ENCODE results near the gene CLPTM1.
A peak's percentile ranks its signal among the peaks of the same experiment; 100 is the strongest.
"Not testable (repeated sequence)": the region's sequence is repeated elsewhere in the genome, so short reads cannot be mapped to it uniquely, and the experiment has no call there.

Gene CLPTM1

GRCh38 chr19:44924243-44924725 is 30.9 kb upstream of the CLPTM1 start:
- peak overlapping the region; percentile 49 to 59 for H2BK12ac ChIP-seq (ENCODE audit: low read length in 2 of 2)
- no peak overlapping the region for H2BK5ac ChIP-seq (ENCODE audit: low read depth, low read length, poor library complexity, severe bottlenecking)
- no peak for DNase-seq
- H3K79me1 ChIP-seq (replicated peaks; ENCODE audit: low read length, poor library complexity, severe bottlenecking), result no peaks in the 10 kb centered on the region
- no peak overlapping the region for H2BK120ac ChIP-seq (ENCODE audit: low read depth, low read length)
- H3K4me2 ChIP-seq (ENCODE audit: low read length, poor library complexity, severe bottlenecking), result no peak overlapping the region
- peak overlapping the region; percentile 52 for H4K91ac ChIP-seq (ENCODE audit: low read length)
- peaks cover 7% of the 10 kb centered on the region for H3K4me1 ChIP-seq (ENCODE audit: control insufficient read depth, insufficient read depth, low read depth, low read length)
- H3K27me3 ChIP-seq (ENCODE audit: control insufficient read depth in 1 of 2, insufficient read depth in 1 of 2, low read length in 2 of 2), result no peaks in the 10 kb centered on the region
- H2AFZ ChIP-seq (ENCODE audit: low read depth, low read length), result no peak overlapping the region
- H3K14ac ChIP-seq (ENCODE audit: low read length in 2 of 2), result no peak overlapping the region
- no peak overlapping the region for H3K27ac ChIP-seq (ENCODE audit: low read length, poor library complexity, severe bottlenecking)
- no peaks in the 10 kb centered on the region for H3K36me3 ChIP-seq (ENCODE audit: control insufficient read depth in 1 of 2, insufficient read depth in 2 of 2, low read depth in 1 of 2, low read length in 2 of 2)
- H2AK5ac ChIP-seq (ENCODE audit: low read length, severe bottlenecking), result no peak overlapping the region
- peak overlapping the region; percentile 26 for H2BK15ac ChIP-seq (ENCODE audit: low read depth, poor library complexity, severe bottlenecking)
- H3K4me3 ChIP-seq (ENCODE audit: insufficient read depth in 1 of 2, low read depth in 1 of 2, low read length in 2 of 2), result no peak overlapping the region
- no peak overlapping the region for H3K23ac ChIP-seq (ENCODE audit: low read length in 2 of 2)
- peak overlapping the region in 1 of 2 experiments; percentile 34 for H3K18ac ChIP-seq (ENCODE audit: low read depth in 1 of 2, low read length in 2 of 2)
- 90% methylated on average over 7 of the region's 8 CpGs for WGBS
- H4K8ac ChIP-seq (ENCODE audit: low read length), result peak overlapping the region; percentile 45
- H3K9ac ChIP-seq (ENCODE audit: low read length), result peak overlapping the region; percentile 39
- no peaks in the 10 kb centered on the region for H3K9me3 ChIP-seq (ENCODE audit: control insufficient read depth, low read length)
- H3K4ac ChIP-seq (ENCODE audit: low read depth in 1 of 2, low read length in 2 of 2), result peak overlapping the region in 1 of 2 experiments; percentile 80

- no peaks in the 10 kb centered on the region for H3K36me3 ChIP-seq (ENCODE audit: control insufficient read depth in 1 of 2, insufficient read depth in 2 of 2, low read depth in 1 of 2, low read length in 2 of 2)
- H3K14ac ChIP-seq (ENCODE audit: low read length in 2 of 2), result no peak overlapping the region
- H3K4me3 ChIP-seq (ENCODE audit: insufficient read depth in 1 of 2, low read depth in 1 of 2, low read length in 2 of 2), result no peak overlapping the region
- no peak overlapping the region for H3K4me2 ChIP-seq (ENCODE audit: low read length, poor library complexity, severe bottlenecking)
- no peak overlapping the region for H3K23ac ChIP-seq (ENCODE audit: low read length in 2 of 2)
- WGBS, result 71% methylated on average over 8 of the region's 8 CpGs
- peak overlapping the region; percentile 15 for H2BK120ac ChIP-seq (ENCODE audit: low read depth, low read length)
- H3K18ac ChIP-seq (ENCODE audit: low read depth in 1 of 2, low read length in 2 of 2), result peak overlapping the region in 1 of 2 experiments; percentile 59
- no peaks in the 10 kb centered on the region for H3K9me3 ChIP-seq (ENCODE audit: control insufficient read depth, low read length)
- H3K27me3 ChIP-seq (ENCODE audit: control insufficient read depth in 1 of 2, insufficient read depth in 1 of 2, low read length in 2 of 2), result no peaks in the 10 kb centered on the region
- peak overlapping the region; percentile 27 to 77 for H2BK12ac ChIP-seq (ENCODE audit: low read length in 2 of 2)
- H3K79me1 ChIP-seq (replicated peaks; ENCODE audit: low read length, poor library complexity, severe bottlenecking), result no peaks in the 10 kb centered on the region
- H3K4me1 ChIP-seq (ENCODE audit: control insufficient read depth, insufficient read depth, low read depth, low read length), result peaks cover 7% of the 10 kb centered on the region
- no peak overlapping the region for H2AK5ac ChIP-seq (ENCODE audit: low read length, severe bottlenecking)
- peak overlapping the region; percentile 49 for H4K8ac ChIP-seq (ENCODE audit: low read length)
- H2BK5ac ChIP-seq (ENCODE audit: low read depth, low read length, poor library complexity, severe bottlenecking), result no peak overlapping the region
- no peak overlapping the region for H3K27ac ChIP-seq (ENCODE audit: low read length, poor library complexity, severe bottlenecking)
- H4K91ac ChIP-seq (ENCODE audit: low read length), result peak overlapping the region; percentile 90
- no peak overlapping the region for H2AFZ ChIP-seq (ENCODE audit: low read depth, low read length)
- peak overlapping the region in 1 of 2 experiments; percentile 66 for H3K4ac ChIP-seq (ENCODE audit: low read depth in 1 of 2, low read length in 2 of 2)
- peak overlapping the region; percentile 34 for H3K9ac ChIP-seq (ENCODE audit: low read length)
- DNase-seq, result peak; percentile 81
- peak overlapping the region; percentile 3 for H2BK15ac ChIP-seq (ENCODE audit: low read depth, poor library complexity, severe bottlenecking)
Observed at GRCh38 chr19:44925114-44925891, 29.9 kb upstream of the CLPTM1 start.

- Histone ChIP-seq H2AFZ (ENCODE audit: low read depth, low read length) (peak overlapping the region; percentile 73), H4K8ac (ENCODE audit: low read length) (peak overlapping the region; percentile 7), H2BK12ac (ENCODE audit: low read length in 2 of 2) (peak overlapping the region; percentile 42 to 83), H3K4ac (ENCODE audit: low read depth in 1 of 2, low read length in 2 of 2) (peak overlapping the region in 1 of 2 experiments; percentile 17), H3K14ac (ENCODE audit: low read length in 2 of 2) (peak overlapping the region in 1 of 2 experiments; percentile 71), H3K4me3 (ENCODE audit: insufficient read depth in 1 of 2, low read depth in 1 of 2, low read length in 2 of 2) (peak overlapping the region in 1 of 2 experiments; percentile 24), H3K9ac (ENCODE audit: low read length) (peak overlapping the region; percentile 43), H3K4me2 (ENCODE audit: low read length, poor library complexity, severe bottlenecking) (peak overlapping the region; percentile 60), H4K91ac (ENCODE audit: low read length) (peak overlapping the region; percentile 81)
- not testable (repeated sequence) for H3K27me3 ChIP-seq (ENCODE audit: control insufficient read depth in 1 of 2, insufficient read depth in 1 of 2, low read length in 2 of 2); H2BK5ac ChIP-seq (ENCODE audit: low read depth, low read length, poor library complexity, severe bottlenecking); H3K9me3 ChIP-seq (ENCODE audit: control insufficient read depth, low read length); H3K36me3 ChIP-seq (ENCODE audit: control insufficient read depth in 1 of 2, insufficient read depth in 2 of 2, low read depth in 1 of 2, low read length in 2 of 2); DNase-seq; H2AK5ac ChIP-seq (ENCODE audit: low read length, severe bottlenecking); H3K23ac ChIP-seq (ENCODE audit: low read length in 2 of 2); H2BK120ac ChIP-seq (ENCODE audit: low read depth, low read length); H3K18ac ChIP-seq (ENCODE audit: low read depth in 1 of 2, low read length in 2 of 2); H3K79me1 ChIP-seq (replicated peaks; ENCODE audit: low read length, poor library complexity, severe bottlenecking); H3K27ac ChIP-seq (ENCODE audit: low read length, poor library complexity, severe bottlenecking); H3K4me1 ChIP-seq (ENCODE audit: control insufficient read depth, insufficient read depth, low read depth, low read length); H2BK15ac ChIP-seq (ENCODE audit: low read depth, poor library complexity, severe bottlenecking)
- 72% methylated on average over 14 of the region's 19 CpGs for WGBS
Observed at GRCh38 chr19:44926245-44927077, 28.7 kb upstream of the CLPTM1 start.

- peaks cover 7% of the 10 kb centered on the region for H3K4me1 ChIP-seq (ENCODE audit: control insufficient read depth, insufficient read depth, low read depth, low read length)
- WGBS, result 79% methylated on average over 5 of the region's 5 CpGs
- peak; percentile 45 for DNase-seq
Observed at GRCh38 chr19:44927746-44928145, 27.4 kb upstream of the CLPTM1 start.

More at GRCh38 chr19:44927746-44928145, 27.4 kb upstream of the CLPTM1 start:
- H3K18ac ChIP-seq (ENCODE audit: low read depth in 1 of 2, low read length in 2 of 2), result no peak overlapping the region
- no peak overlapping the region for H2AK5ac ChIP-seq (ENCODE audit: low read length, severe bottlenecking)
- no peak overlapping the region for H4K91ac ChIP-seq (ENCODE audit: low read length)
- H3K9ac ChIP-seq (ENCODE audit: low read length), result no peak overlapping the region
- no peak overlapping the region for H2BK5ac ChIP-seq (ENCODE audit: low read depth, low read length, poor library complexity, severe bottlenecking)
- H4K8ac ChIP-seq (ENCODE audit: low read length), result peak overlapping the region; percentile 78
- peak overlapping the region in 1 of 2 experiments; percentile 45 for H2BK12ac ChIP-seq (ENCODE audit: low read length in 2 of 2)
- no peak overlapping the region for H2AFZ ChIP-seq (ENCODE audit: low read depth, low read length)
- H3K4me3 ChIP-seq (ENCODE audit: insufficient read depth in 1 of 2, low read depth in 1 of 2, low read length in 2 of 2), result no peak overlapping the region
- no peaks in the 10 kb centered on the region for H3K27me3 ChIP-seq (ENCODE audit: control insufficient read depth in 1 of 2, insufficient read depth in 1 of 2, low read length in 2 of 2)
- H3K27ac ChIP-seq (ENCODE audit: low read length, poor library complexity, severe bottlenecking), result no peak overlapping the region
- no peak overlapping the region for H2BK120ac ChIP-seq (ENCODE audit: low read depth, low read length)
- no peak overlapping the region for H3K14ac ChIP-seq (ENCODE audit: low read length in 2 of 2)
- no peak overlapping the region for H3K4me2 ChIP-seq (ENCODE audit: low read length, poor library complexity, severe bottlenecking)
- no peak overlapping the region for H3K23ac ChIP-seq (ENCODE audit: low read length in 2 of 2)
- peak overlapping the region; percentile 12 for H2BK15ac ChIP-seq (ENCODE audit: low read depth, poor library complexity, severe bottlenecking)
- peak overlapping the region in 1 of 2 experiments; percentile 38 for H3K4ac ChIP-seq (ENCODE audit: low read depth in 1 of 2, low read length in 2 of 2)
- no peaks in the 10 kb centered on the region for H3K79me1 ChIP-seq (replicated peaks; ENCODE audit: low read length, poor library complexity, severe bottlenecking)
- H3K36me3 ChIP-seq (ENCODE audit: control insufficient read depth in 1 of 2, insufficient read depth in 2 of 2, low read depth in 1 of 2, low read length in 2 of 2), result no peaks in the 10 kb centered on the region
- no peaks in the 10 kb centered on the region for H3K9me3 ChIP-seq (ENCODE audit: control insufficient read depth, low read length)

All from mesenchymal stem cell (in vitro differentiated cells and primary cell).